Ishikawa (cell line): ENCODE results near the gene PIAS4.

Experiments used
- CEBPB ChIP-seq: IDR thresholded peaks from 2 replicates; pipeline ENCODE4 v1.6.1; 2012
- CREB1 ChIP-seq: IDR thresholded peaks from 2 replicates; pipeline ENCODE4 v1.6.1; 2012; ENCODE audit warnings: low read depth
- EGR1 ChIP-seq: IDR thresholded peaks from 2 replicates; pipeline ENCODE4 v1.6.1; 2012
- EP300 ChIP-seq: IDR thresholded peaks from 2 replicates; pipeline ENCODE4 v1.6.1; 2012; ENCODE audit warnings: borderline replicate concordance
- MAX ChIP-seq: IDR thresholded peaks from 2 replicates; pipeline ENCODE4 v1.6.1; 2012
- NFIC ChIP-seq: IDR thresholded peaks from 2 replicates; pipeline ENCODE4 v1.6.1; 2012
- RAD21 ChIP-seq: IDR thresholded peaks from 2 replicates; pipeline ENCODE4 v1.6.1; 2012; ENCODE audit warnings: low read depth
- TAF1 ChIP-seq: IDR thresholded peaks from 2 replicates; pipeline ENCODE4 v1.6.1; 2012; ENCODE audit warnings: low read depth, mild to moderate bottlenecking
- YY1 ChIP-seq: IDR thresholded peaks from 2 replicates; pipeline ENCODE4 v1.6.1; 2012; ENCODE audit warnings: low read depth
- ZBTB7A ChIP-seq: IDR thresholded peaks from 2 replicates; pipeline ENCODE4 v1.6.1; 2012; ENCODE audit warnings: low read depth
- TF ChIP-seq, protein P1 (sequence below): IDR thresholded peaks from 2 replicates; pipeline ENCODE4 v1.6.1; 2012; ENCODE audit warnings: low read depth, mild to moderate bottlenecking

GRCh38 chr19:4060621-4061177 is 53.2 kb downstream of the PIAS4 start:
- TF ChIP-seq TAF1 (no peak), NFIC (no peak), CEBPB (no peak), EP300 (no peak), MAX (no peak), RAD21 (no peak), CREB1 (no peak), ZBTB7A (no peak), EGR1 (no peak), YY1 (no peak)
- TF ChIP-seq, protein P1, sequence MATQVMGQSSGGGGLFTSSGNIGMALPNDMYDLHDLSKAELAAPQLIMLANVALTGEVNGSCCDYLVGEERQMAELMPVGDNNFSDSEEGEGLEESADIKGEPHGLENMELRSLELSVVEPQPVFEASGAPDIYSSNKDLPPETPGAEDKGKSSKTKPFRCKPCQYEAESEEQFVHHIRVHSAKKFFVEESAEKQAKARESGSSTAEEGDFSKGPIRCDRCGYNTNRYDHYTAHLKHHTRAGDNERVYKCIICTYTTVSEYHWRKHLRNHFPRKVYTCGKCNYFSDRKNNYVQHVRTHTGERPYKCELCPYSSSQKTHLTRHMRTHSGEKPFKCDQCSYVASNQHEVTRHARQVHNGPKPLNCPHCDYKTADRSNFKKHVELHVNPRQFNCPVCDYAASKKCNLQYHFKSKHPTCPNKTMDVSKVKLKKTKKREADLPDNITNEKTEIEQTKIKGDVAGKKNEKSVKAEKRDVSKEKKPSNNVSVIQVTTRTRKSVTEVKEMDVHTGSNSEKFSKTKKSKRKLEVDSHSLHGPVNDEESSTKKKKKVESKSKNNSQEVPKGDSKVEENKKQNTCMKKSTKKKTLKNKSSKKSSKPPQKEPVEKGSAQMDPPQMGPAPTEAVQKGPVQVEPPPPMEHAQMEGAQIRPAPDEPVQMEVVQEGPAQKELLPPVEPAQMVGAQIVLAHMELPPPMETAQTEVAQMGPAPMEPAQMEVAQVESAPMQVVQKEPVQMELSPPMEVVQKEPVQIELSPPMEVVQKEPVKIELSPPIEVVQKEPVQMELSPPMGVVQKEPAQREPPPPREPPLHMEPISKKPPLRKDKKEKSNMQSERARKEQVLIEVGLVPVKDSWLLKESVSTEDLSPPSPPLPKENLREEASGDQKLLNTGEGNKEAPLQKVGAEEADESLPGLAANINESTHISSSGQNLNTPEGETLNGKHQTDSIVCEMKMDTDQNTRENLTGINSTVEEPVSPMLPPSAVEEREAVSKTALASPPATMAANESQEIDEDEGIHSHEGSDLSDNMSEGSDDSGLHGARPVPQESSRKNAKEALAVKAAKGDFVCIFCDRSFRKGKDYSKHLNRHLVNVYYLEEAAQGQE = no peak
